ENCODE measurements around the gene NPHS1.

Gene NPHS1

DNA sequence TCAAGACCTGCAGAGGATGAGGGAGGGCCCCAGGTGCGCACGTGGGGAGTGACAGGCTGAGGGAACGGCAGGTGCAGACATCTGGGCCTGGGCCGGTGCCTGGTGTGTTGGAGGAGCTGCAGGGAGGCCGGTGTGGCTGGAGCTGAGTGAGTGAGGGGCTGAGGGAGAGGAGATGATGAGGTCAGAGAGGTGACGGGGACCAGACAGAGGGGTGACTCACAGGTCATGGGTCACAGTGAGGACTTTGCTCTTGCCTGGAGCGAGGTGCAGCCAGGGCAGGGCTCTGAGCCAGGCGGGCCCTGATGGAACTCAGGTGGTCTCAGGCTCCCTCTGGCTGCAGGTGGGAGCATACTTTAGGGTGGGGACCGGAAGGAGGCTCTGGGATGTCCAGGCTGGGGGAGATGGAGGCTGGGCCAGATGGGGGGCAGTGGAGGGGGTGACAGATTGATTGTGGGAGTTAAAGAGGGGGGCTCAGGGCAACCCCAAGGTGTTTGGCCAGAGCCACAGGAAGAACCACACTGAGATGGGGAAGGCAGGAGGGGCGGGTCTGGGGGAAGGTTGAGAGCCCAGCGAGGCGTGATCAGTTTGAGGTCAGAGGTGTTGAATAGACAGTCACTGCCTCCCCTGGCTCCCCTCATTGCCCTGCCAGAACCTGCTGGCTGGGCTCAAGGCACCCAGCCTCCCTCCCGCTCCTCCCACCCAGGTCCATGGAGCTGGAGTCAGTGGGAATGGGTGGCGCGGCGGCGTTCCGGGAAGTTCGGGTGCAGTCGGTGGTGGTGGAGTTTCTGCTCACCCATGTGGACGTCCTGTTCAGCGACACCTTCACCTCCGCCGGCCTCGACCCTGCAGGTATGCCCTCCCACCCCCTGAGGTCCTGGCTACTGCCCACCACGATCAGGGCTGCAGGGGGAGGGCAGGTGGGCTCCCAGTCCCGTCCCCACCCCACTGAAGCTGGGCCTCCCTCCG lies 68.6 kb downstream of the NPHS1 start:
- TF ChIP-seq, protein P1, sequence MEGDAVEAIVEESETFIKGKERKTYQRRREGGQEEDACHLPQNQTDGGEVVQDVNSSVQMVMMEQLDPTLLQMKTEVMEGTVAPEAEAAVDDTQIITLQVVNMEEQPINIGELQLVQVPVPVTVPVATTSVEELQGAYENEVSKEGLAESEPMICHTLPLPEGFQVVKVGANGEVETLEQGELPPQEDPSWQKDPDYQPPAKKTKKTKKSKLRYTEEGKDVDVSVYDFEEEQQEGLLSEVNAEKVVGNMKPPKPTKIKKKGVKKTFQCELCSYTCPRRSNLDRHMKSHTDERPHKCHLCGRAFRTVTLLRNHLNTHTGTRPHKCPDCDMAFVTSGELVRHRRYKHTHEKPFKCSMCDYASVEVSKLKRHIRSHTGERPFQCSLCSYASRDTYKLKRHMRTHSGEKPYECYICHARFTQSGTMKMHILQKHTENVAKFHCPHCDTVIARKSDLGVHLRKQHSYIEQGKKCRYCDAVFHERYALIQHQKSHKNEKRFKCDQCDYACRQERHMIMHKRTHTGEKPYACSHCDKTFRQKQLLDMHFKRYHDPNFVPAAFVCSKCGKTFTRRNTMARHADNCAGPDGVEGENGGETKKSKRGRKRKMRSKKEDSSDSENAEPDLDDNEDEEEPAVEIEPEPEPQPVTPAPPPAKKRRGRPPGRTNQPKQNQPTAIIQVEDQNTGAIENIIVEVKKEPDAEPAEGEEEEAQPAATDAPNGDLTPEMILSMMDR (IDR thresholded peaks at IDR 0.05; ENCODE audit: low read depth, low read length): no peak
- no peak overlapping the region for H3K4me3 ChIP-seq (ENCODE audit: low read depth, low read length)

DNA sequence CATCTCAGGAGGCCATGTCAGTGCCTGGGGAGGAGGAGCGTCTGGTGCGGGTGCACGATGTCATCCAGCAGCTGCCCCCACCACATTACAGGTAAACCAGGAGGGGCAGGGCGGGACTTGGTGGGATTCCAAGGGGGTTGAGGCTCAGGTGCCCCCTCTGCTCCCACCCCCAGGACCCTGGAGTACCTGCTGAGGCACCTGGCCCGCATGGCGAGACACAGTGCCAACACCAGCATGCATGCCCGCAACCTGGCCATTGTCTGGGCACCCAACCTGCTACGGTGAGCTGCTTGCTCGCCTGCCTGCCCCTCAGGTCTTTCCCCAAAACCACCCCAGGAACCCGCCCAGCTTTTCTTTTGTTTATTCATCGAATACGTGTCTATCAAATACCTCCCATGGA lies 69.7 kb downstream of the NPHS1 start:
- TF ChIP-seq, protein P1 (IDR thresholded peaks at IDR 0.05; ENCODE audit: low read depth, low read length): no peak
- H3K4me3 ChIP-seq (ENCODE audit: low read depth, low read length): no peak overlapping the region

DNA sequence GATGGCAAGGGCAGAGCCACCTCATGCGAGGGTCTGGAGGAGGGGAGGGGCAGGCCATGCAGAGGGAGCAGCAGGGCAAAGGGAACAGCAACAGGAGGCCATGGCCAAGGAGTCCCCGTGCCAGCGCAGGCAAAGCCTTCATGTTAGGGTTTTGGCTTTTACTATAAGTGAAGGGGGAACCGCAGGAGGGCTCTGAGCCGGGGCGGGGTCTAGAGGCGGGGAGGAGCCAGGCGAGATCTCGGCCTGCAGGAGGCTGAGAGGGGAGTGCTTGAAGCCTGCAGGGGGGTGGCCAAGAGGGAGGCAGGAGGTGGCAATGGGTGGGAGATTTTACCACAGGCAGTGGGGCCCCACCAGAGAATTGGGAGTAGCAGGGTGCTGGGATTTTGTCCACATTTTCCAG lies 70.7 kb downstream of the NPHS1 start:
- TF ChIP-seq, protein P1 (IDR thresholded peaks at IDR 0.05; ENCODE audit: low read depth, low read length): no peak
- no peak overlapping the region for H3K4me3 ChIP-seq (ENCODE audit: low read depth, low read length)

DNA sequence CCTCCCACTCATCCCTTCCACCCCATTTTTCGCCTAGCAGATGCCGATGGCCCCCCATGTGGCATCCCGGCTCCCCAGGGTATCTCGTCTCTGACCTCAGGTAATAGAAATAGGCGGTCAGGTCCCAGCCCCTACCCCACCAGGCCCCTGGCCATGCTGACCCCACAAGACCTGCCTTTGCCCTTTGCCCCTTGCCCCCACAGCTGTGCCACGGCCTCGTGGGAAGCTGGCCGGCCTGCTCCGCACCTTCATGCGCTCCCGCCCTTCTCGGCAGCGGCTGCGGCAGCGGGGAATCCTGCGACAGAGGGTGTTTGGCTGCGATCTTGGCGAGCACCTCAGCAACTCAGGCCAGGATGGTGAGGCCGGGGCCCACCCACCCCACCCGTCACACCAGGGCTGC lies 71.6 kb downstream of the NPHS1 start:
- TF ChIP-seq, protein P1 (IDR thresholded peaks at IDR 0.05; ENCODE audit: low read depth, low read length): no peak
- no peak overlapping the region for H3K4me3 ChIP-seq (ENCODE audit: low read depth, low read length)

DNA sequence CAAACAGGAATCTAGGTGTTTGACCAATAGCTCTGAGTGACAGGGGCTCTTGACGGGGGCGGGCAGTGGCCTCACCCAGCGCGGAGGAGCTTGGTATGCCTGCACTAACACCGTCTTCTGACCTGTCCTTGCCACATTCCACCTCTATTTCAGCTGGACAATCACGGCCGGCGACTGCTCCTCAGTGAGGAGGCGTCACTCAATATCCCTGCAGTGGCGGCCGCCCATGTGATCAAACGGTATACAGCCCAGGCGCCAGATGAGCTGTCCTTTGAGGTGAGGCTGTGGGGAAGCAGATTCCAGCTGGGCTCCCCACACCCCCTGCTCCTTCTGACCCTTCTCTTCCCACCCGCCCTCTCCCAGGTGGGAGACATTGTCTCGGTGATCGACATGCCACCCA lies 72.2 kb downstream of the NPHS1 start:
- TF ChIP-seq, protein P1 (IDR thresholded peaks at IDR 0.05; ENCODE audit: low read depth, low read length): no peak
- H3K4me3 ChIP-seq (ENCODE audit: low read depth, low read length): no peak overlapping the region

DNA sequence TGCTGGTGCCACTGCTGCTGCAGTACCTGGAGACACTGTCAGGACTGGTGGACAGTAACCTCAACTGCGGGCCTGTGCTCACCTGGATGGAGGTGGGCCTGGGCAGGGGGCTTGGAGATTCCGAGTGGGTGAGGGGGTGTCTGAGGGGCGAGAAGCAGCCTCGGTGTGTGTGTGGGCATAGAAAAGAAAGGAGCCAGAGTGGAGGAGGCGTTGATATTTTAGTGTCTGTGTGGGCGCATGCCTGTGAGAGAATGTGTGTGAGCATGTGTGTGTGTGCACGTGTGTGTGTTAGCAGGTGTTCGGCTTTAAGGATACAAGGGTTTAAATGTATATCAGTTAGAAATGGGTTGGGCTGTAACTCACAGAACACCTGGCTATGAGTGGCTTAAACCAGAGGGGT lies 73.3 kb downstream of the NPHS1 start:
- TF ChIP-seq, protein P1 (IDR thresholded peaks at IDR 0.05; ENCODE audit: low read depth, low read length): no peak

DNA sequence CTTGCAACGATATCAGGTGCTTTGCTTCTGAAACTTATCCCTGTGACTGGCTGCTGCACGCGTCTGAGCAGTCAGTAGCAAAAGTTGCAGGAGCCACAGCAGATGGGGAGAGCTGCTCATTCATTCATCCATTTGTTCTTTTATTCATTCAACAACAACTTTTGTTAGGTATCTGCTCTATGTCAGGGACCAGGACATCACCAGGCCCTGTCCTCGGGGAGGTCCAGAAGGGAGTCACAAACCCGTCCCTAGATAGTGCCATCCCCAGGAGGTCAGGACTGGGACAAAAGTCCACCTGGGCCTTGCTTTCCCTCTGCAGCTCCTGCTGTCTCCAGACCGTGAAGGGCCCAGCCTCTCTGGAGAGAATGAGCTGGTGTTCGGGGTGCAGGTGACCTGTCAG lies 74.3 kb downstream of the NPHS1 start:
- H3K4me3 ChIP-seq (ENCODE audit: low read depth, low read length): no peak overlapping the region
- TF ChIP-seq, protein P1 (IDR thresholded peaks at IDR 0.05; ENCODE audit: low read depth, low read length): no peak

More for the DNA sequence above, 73.3 kb downstream of the NPHS1 start:
- H3K4me3 ChIP-seq (ENCODE audit: low read depth, low read length): no peak overlapping the region
